Hepatocyte (in vitro differentiated cells): ENCODE results near the gene OR8D1. TPM values are rescaled to one million over a fixed set of nuclear protein-coding genes. Genes with fewer than 3 reads are reported as not detected.

Experiments used
- DNase-seq: peaks from one replicate; pipeline ENCODE4 v3.0.0-alpha.2; 2016; ENCODE audit warnings: low spot score
- H2AFZ ChIP-seq: fragments of 200-600 bp; sonication (generic); 2 replicates; pipeline ENCODE4 v1.6.0; 2016; ENCODE audit warnings: antibody characterized with exemption, mild to moderate bottlenecking
- H3K27ac ChIP-seq: fragments of 200-600 bp; sonication (generic); 2 replicates; pipeline ENCODE4 v1.5.1; 2016; ENCODE audit warnings: mild to moderate bottlenecking
- H3K27me3 ChIP-seq: fragments of 200-600 bp; sonication (generic); 2 replicates; pipeline ENCODE4 v1.6.1; 2016
- H3K36me3 ChIP-seq: fragments of 200-600 bp; sonication (generic); replicated peaks from 2 replicates; pipeline ENCODE4 v1.5.1; 2016; ENCODE audit warnings: low read depth; ENCODE audit not compliant: insufficient read depth
- H3K4me1 ChIP-seq: fragments of 200-600 bp; sonication (generic); 2 replicates; pipeline ENCODE4 v1.5.1; 2016; ENCODE audit warnings: mild to moderate bottlenecking, moderate library complexity; ENCODE audit not compliant: insufficient read depth
- H3K4me2 ChIP-seq: fragments of 200-600 bp; sonication (generic); 2 replicates; pipeline ENCODE4 v1.6.0; 2016
- H3K4me3 ChIP-seq: fragments of 200-600 bp; sonication (generic); 2 replicates; pipeline ENCODE4 v1.5.1; 2016; ENCODE audit warnings: mild to moderate bottlenecking
- H3K79me2 ChIP-seq: fragments of 200-600 bp; sonication (generic); 2 replicates; pipeline ENCODE4 v1.6.0; 2017; ENCODE audit warnings: mild to moderate bottlenecking
- H3K9me2 ChIP-seq: fragments of 200-600 bp; sonication (generic); replicated peaks from 2 replicates; pipeline ENCODE4 v1.6.0; 2017; ENCODE audit warnings: mild to moderate bottlenecking; ENCODE audit not compliant: insufficient read depth
- H3K9me3 ChIP-seq: fragments of 200-600 bp; sonication (generic); 2 replicates; pipeline ENCODE4 v1.5.1; 2016; ENCODE audit warnings: low read depth, mild to moderate bottlenecking
- H4K20me1 ChIP-seq: fragments of 200-600 bp; sonication (generic); 2 replicates; pipeline ENCODE4 v1.6.0; 2016; ENCODE audit warnings: mild to moderate bottlenecking; ENCODE audit not compliant: insufficient read depth, poor library complexity, severe bottlenecking
- CTCF ChIP-seq: fragments of 200-600 bp; sonication (generic); IDR thresholded peaks from 2 replicates; pipeline ENCODE4 v1.5.1; 2016; ENCODE audit warnings: antibody characterized with exemption, mild to moderate bottlenecking; ENCODE audit not compliant: poor library complexity
- EZH2 ChIP-seq: fragments of 200-600 bp; sonication (generic); IDR thresholded peaks from 2 replicates; pipeline ENCODE4 v1.6.1; 2016; ENCODE audit warnings: antibody characterized with exemption, mild to moderate bottlenecking, borderline replicate concordance
- EZH2phosphoT487 ChIP-seq: fragments of 200-600 bp; sonication (generic); IDR thresholded peaks from one replicate; pipeline ENCODE4 v1.6.1; 2018; ENCODE audit warnings: antibody characterized with exemption, mild to moderate bottlenecking, low read depth, moderate library complexity; ENCODE audit not compliant: unreplicated experiment, severe bottlenecking
- WGBS: methylation state at CpG from one replicate; pipeline ENCODE4 v1.1.6; 2016; ENCODE audit warnings: low lambda C conversion rate; ENCODE audit errors: missing lambda C conversion rate; 5-methylcytosine and 5-hydroxymethylcytosine counted together
- polyA plus RNA-seq: library from polyadenylated mRNA; unstranded; fragments of >200 nt; fragmentation: Nextera tagmentation; extraction: Ambion mirVana; gene quantifications from 2 replicates; pipeline ENCODE4 v1.2.1, GENCODE V29; 2016
- total RNA-seq: library from RNA; depleted of rRNA; stranded (reverse); fragments of >200 nt; gene quantifications from 2 replicates; pipeline ENCODE4 v1.2.3, GENCODE V29; 2014

OR8D1 gene
- total and polyA plus RNA-seq, 2 experiments from 2014 or later, result not detected

- no peak overlapping the region for H3K4me2 ChIP-seq
- no peak for TF ChIP-seq EZH2
- TF ChIP-seq EZH2phosphoT487, result no peak
- TF ChIP-seq CTCF, result no peak
- no peaks in the 10 kb centered on the region for H3K27me3 ChIP-seq
- H3K4me1 ChIP-seq, result no peaks in the 10 kb centered on the region
- no peaks in the 10 kb centered on the region for H3K36me3 ChIP-seq
- H3K79me2 ChIP-seq, result no peaks in the 10 kb centered on the region
- no peak for DNase-seq
- no peak overlapping the region for H3K27ac ChIP-seq
- H3K9me3 ChIP-seq, result no peaks in the 10 kb centered on the region
- H3K4me3 ChIP-seq, result no peak overlapping the region
- H4K20me1 ChIP-seq, result no peaks in the 10 kb centered on the region
- H2AFZ ChIP-seq, result no peak overlapping the region
- H3K9me2 ChIP-seq, result no peaks in the 10 kb centered on the region
These were observed 17.7 kb downstream of the OR8D1 start for GRCh38 chr11:124296016-124296415.

- Histone ChIP-seq H3K9me2 (no peaks in the 10 kb centered on the region), H3K9me3 (no peaks in the 10 kb centered on the region), H4K20me1 (no peaks in the 10 kb centered on the region), H3K79me2 (no peaks in the 10 kb centered on the region), H3K27ac (no peak overlapping the region), H3K27me3 (no peaks in the 10 kb centered on the region), H2AFZ (no peak overlapping the region), H3K4me3 (no peak overlapping the region), H3K4me2 (no peak overlapping the region), H3K4me1 (no peaks in the 10 kb centered on the region), H3K36me3 (no peaks in the 10 kb centered on the region)
- no peak for DNase-seq
- TF ChIP-seq EZH2, result no peak
- TF ChIP-seq EZH2phosphoT487, result no peak
- no peak for TF ChIP-seq CTCF
- 69% methylated on average over 1 of the region's 1 CpG for WGBS
These were observed 19.1 kb downstream of the OR8D1 start for GRCh38 chr11:124294687-124295086.

GRCh38 chr11:124285610-124286344 lies 28.0 kb downstream of the OR8D1 start:
- 71% methylated on average over 3 of the region's 3 CpGs for WGBS
- Histone ChIP-seq H4K20me1 (no peaks in the 10 kb centered on the region), H3K36me3 (no peaks in the 10 kb centered on the region), H3K9me2 (no peaks in the 10 kb centered on the region), H3K4me1 (no peaks in the 10 kb centered on the region), H3K27ac (no peak overlapping the region), H2AFZ (no peak overlapping the region), H3K4me2 (no peak overlapping the region), H3K4me3 (no peak overlapping the region), H3K9me3 (no peaks in the 10 kb centered on the region), H3K27me3 (no peaks in the 10 kb centered on the region), H3K79me2 (no peaks in the 10 kb centered on the region)
- DNase-seq, result no peak
- TF ChIP-seq EZH2phosphoT487 (no peak), EZH2 (no peak), CTCF (no peak)
